ENCODE data around the gene ZNF146.
"Not testable (repeated sequence)": the region's sequence is repeated elsewhere in the genome, so short reads cannot be mapped to it uniquely, and the experiment has no call there.

The ZNF146 gene

GRCh38 chr19:36214386-36215275 is at the start of gene ZNF146, which contains the start of gene ZNF565:
ZNF146 (plus strand) TSS chr19:36215106; CDS start chr19:36236441, 21,335 bp downstream.
ZNF565 (minus strand) TSS chr19:36214665; CDS start chr19:36201985, 12,680 bp downstream.
- peak; percentile 99 to 100 for DNase-seq

DNA sequence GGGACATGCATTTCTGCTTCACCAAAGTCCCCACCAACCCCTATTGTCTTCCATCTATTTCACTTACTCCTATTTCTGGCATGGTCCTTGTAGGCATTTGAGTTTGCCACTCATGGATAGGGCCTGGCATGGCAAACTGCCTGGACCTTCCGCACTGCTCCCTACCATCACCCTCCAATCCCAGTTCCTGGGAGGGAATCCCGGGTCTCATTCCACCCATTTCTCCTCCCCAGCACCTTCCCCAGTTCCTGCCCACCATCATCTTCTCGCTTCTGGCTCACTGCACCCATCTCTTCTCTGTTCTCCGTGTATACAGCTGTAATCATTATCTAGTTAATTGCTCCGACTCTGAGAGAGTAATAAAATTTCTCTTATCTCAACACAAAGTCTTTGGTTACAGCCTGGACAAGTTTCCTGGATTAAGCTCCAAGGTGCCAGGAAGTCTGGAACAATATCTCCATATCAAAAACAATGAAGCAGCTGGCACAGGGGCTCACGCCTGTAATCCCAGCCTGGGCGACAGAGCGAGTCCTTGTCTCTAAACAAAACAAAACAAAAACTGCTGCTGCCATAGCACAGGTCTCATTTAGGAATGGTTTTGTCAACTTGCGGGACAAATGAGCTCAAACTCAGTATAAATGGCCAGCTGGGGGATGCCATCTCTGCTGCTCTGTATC is 45.7 kb upstream of the ZNF146 start:
- peak; percentile 65 to 90 for DNase-seq

- no peak for DNase-seq
Observed at GRCh38 chr19:36172852-36173251, 42.1 kb upstream of the ZNF146 start.

GRCh38 chr19:36173846-36174245 is 41.1 kb upstream of the ZNF146 start:
- not testable (repeated sequence) for DNase-seq

DNA sequence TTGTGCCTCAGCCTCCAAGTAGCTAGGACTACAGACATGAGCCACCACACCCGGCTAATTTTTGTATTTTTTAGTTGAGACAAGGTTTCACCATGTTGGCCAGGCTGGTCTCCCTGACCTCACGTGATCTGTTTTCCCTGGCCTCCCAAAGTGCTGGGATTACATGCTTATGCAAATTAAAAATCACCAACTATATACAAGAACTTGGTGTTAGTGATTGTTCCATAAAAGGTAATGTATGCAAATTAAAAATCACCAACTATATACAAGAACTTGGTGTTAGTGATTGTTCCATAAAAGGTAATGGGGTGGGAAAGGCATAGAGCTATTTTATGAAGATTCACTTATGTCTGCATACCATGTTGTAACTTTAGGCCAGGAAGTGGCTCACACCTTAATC is 35.8 kb upstream of the ZNF146 start:
- peak; percentile 41 to 67 for DNase-seq

- DNase-seq: no peak
Observed at GRCh38 chr19:36182612-36183244, 32.2 kb upstream of the ZNF146 start.

- DNase-seq: no peak
Observed at GRCh38 chr19:36183245-36183628, 31.7 kb upstream of the ZNF146 start.

DNA sequence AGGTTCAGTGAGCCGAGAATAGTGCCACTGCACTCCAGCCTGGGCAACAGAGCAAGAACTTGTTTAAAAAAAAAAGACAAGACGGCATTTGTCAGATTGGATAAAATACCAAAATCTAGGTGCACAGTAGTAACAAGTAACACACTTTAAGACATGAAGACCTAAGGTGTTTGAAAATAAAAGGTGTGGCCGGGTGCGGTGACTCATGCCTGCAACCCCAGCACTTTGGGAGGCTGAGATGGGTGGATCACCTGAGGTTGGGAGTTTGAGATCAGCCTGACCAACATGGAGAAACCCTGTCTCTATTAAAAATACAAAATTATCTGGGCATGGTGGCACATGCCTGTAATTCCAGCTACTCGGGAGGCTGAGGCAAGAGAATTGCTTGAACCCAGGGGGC is 28.2 kb upstream of the ZNF146 start:
- not testable (repeated sequence) for DNase-seq

DNA sequence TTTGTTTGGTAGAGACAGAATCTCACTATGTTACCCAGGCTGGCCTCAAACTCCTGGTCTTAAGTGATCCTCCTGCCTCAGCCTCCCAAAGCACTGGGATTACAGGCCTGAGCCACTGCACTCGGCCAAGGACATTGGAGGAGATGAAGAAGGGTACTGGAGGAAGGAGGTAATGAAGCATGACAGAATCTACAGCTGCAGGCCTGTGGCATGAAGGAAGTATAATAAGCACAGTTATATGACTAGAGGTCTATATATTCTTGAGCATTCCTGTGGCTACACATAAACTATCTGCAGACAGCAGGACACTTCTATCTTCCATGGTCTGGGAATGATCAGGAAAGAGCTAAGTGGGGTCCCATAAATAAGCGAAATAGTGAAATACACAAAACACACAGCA is 18.7 kb upstream of the ZNF146 start:
- DNase-seq: no peak

DNA sequence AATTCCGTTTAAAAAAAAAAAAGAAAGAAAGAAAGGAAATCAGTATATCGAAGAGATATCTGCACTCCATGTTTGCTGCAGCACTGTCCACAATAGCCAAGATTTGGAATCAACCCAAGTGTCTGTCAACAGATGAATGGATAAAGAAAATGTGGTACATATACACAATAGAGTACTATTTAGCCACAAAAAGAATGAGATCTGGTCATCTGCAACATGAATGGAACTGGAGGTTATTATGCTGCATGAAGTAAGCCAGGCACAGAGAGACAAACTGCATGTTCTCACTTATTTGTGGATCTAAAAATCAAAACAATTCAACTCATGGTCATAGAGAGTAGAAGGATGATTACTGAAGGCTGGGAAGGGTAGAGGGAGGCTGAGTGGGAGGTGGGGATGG is 16.8 kb upstream of the ZNF146 start:
- no peak for DNase-seq

DNA sequence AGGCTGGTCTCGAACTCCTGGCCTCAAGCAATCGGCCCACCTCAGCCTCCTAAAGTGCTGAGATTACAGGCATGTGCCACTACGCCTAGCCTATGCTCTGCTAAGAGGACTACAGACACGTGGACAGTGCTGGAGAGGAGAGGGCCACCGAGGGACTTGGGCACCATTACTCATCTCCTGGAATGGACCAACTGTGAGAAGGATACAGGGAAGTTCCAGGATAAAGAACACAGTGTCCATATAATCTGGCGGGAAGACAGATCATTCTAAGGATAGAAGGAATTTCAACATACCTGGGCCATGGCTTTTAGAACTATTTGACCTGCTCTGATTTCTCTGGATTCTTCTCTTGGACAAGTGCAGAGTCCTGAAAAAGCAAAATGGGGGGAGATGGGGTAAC is 13.2 kb upstream of the ZNF146 start:
- no peak for DNase-seq

GRCh38 chr19:36203293-36203692 is 11.6 kb upstream of the ZNF146 start:
- DNase-seq: no peak

DNA sequence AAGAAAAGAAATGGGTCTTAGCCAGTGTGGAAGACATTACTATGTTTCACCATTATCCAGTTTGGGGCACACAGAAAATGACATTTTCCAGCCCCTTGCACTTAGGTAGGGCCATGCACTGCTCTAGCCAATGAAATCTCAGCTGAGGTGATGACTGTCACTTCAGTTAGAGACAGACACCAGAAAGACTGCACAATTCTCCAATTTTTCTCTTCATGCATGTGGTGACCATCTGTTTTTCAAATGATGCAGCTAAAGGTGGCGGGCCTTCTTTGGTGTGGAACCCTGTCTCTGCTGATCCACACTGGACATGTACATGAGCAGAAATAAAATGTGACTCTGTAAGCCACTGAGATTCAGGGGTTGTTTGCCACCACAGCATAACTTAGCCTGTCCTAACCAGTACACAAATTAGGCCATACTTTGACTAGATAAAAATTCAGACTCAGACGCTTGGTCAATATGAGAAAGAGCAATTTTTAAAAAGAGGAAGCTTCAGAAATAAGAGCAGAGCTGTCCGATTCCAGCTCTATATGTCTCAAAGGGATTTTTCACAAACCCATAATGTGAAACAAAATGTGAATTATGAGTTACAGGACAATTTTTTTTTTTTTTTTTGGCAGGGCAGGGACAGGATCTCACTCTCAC is 7.2 kb upstream of the ZNF146 start:
- no peak for DNase-seq

DNA sequence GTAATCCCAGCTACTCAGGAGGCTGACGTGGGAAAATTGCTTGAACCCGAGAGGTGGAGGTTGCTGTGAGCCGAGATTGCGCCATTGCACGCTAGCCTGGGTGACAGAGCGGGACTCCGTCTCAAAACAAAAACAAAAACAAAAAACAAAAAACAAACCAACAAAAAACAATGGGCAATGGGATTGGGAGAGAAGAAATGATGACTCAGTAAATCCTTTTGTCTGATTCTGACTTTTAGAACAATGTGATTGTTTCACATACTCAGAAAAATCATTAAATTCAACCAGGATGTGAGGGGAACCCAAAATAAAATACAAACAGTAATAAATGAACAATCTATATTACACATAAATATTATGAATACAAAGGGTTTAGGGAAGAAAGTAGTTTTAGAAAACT is 5.5 kb upstream of the ZNF146 start:
- no peak for DNase-seq

DNA sequence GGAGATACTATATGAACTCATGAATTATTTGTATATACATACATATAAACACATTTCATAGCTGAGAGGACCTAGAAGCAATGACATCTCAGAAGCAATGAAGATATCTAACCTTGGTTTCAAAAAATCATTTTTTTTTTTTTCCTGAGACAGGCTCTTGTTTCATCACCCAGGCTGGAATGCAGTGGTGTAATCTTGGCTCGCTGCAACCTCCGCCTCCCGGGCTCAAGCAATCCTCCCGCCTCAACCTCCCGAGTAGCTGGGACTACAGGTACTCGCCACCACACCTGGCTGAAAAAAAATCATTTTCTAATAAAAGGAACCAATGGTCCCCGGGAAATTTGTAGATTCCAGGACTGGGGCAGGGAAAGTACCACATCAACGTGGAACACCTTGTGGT is 4.4 kb upstream of the ZNF146 start:
- no peak for DNase-seq

GRCh38 chr19:36212895-36213294 is 2.0 kb upstream of the ZNF146 start:
- DNase-seq: no peak

GRCh38 chr19:36215276-36216123 is 594 bp downstream of the ZNF146 start:
- peak in 1 of 2 experiments; percentile 60 for DNase-seq

GRCh38 chr19:36221474-36221873 is 6.6 kb downstream of the ZNF146 start:
- DNase-seq: no peak

DNA sequence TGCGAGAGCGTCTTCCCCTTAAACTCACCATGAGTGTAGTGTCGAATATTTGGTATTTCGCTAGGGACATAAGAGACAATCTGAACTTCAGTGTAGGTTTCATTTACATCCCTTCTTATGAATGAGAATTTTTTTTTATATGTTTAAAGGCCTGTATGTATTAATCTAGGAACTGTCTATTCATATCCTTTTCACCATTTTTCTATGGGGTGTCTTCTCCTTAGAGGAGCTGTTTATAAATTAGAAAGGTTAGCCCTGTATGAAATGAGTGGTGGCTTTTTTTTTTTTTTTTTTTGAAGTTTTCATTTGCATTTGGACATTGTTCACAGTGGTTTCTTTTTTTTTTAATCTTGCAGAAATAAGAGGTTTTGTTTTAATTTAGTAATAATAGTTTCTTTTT is 7.6 kb downstream of the ZNF146 start:
- no peak for DNase-seq

GRCh38 chr19:36225219-36225892 is 10.4 kb downstream of the ZNF146 start:
- no peak for DNase-seq

GRCh38 chr19:36233626-36234025 is 18.7 kb downstream of the ZNF146 start:
- not testable (repeated sequence) for DNase-seq
